K562 (cell line): Measurements from ENCODE around the gene SGMS1.
"Not testable (repeated sequence)": the region's sequence is repeated elsewhere in the genome, so short reads cannot be mapped to it uniquely, and the experiment has no call there.

ENCODE experiments used
- CBFA2T3 ChIP-seq: fragments of 450-650 bp; IDR thresholded peaks from 2 replicates; pipeline ENCODE4 v1.6.1; 2017
- E2F3 ChIP-seq: fragments of 250-450 bp; sonication (Bioruptor Pico); IDR thresholded peaks from 2 replicates; pipeline ENCODE4 v1.4.0; 2020; ENCODE audit warnings: mild to moderate bottlenecking
- E2F8 ChIP-seq: fragments of 450-650 bp; IDR thresholded peaks from 2 replicates; pipeline ENCODE4 v1.7.1; 2018; ENCODE audit warnings: mild to moderate bottlenecking, low read depth; ENCODE audit not compliant: partially characterized antibody
- HCFC1 ChIP-seq: IDR thresholded peaks from 2 replicates; pipeline ENCODE4 v1.6.1; 2012; ENCODE audit warnings: low read depth, low read length, improper control_type of control experiment
- NFE2L1 ChIP-seq: fragments of 450-650 bp; IDR thresholded peaks from 2 replicates; pipeline ENCODE4 v1.6.1; 2016; ENCODE audit warnings: missing genetic modification characterization, low read depth, mild to moderate bottlenecking, missing compliant biosample characterization, moderate library complexity, borderline replicate concordance
- POLR2AphosphoS2 ChIP-seq: IDR thresholded peaks from 2 replicates; pipeline ENCODE4 v1.6.1; 2012; ENCODE audit warnings: low read length, improper control_type of control experiment
- POLR2AphosphoS5 ChIP-seq: IDR thresholded peaks from 2 replicates; pipeline ENCODE4 v1.6.1; 2011; ENCODE audit warnings: mild to moderate bottlenecking, low read depth, low read length, moderate library complexity; ENCODE audit not compliant: control insufficient read depth, insufficient read depth
- SP1 ChIP-seq: sonication (generic); formaldehyde crosslinking; IDR thresholded peaks from 2 replicates; pipeline ENCODE4 v1.8.1; 2022; ENCODE audit warnings: mild to moderate bottlenecking, missing genetic modification reagents
- TAF1 ChIP-seq: IDR thresholded peaks from 2 replicates; pipeline ENCODE4 v1.6.1; 2011; ENCODE audit warnings: mild to moderate bottlenecking, low read length, moderate library complexity; ENCODE audit not compliant: insufficient read depth, control insufficient read depth, severe bottlenecking; ENCODE audit errors: extremely low read depth
- THRAP3 ChIP-seq: fragments of 450-650 bp; IDR thresholded peaks from 2 replicates; pipeline ENCODE4 v1.6.1; 2016; ENCODE audit warnings: mild to moderate bottlenecking, inconsistent platforms, borderline replicate concordance
- XRCC3 ChIP-seq: fragments of 450-650 bp; IDR thresholded peaks from 2 replicates; pipeline ENCODE4 v1.6.1; 2017; ENCODE audit warnings: mild to moderate bottlenecking, moderate library complexity
- ZNF143 ChIP-seq: sonication (generic); formaldehyde crosslinking; IDR thresholded peaks from 2 replicates; pipeline ENCODE4 v1.9.0; 2022; ENCODE audit warnings: mild to moderate bottlenecking, missing genetic modification reagents
- ZNF354B ChIP-seq: fragments of 250-450 bp; sonication (Bioruptor Pico); IDR thresholded peaks from 2 replicates; pipeline ENCODE4 v1.4.0; 2020
- TF ChIP-seq, protein P1 (sequence below), 3 experiments: IDR thresholded peaks in 2 of 3; conservative IDR thresholded peaks in 1 of 3; 2 replicates each; pipeline ENCODE4 v1.5.1; 2011 to 2012; ENCODE audit warnings: low read length in 3 of 3, mild to moderate bottlenecking in 3 of 3, control low read depth in 2 of 3, improper control_type of control experiment in 1 of 3, inconsistent platforms in 1 of 3, low read depth in 1 of 3, mixed read lengths in 1 of 3, moderate library complexity in 1 of 3; ENCODE audit not compliant: insufficient read depth in 2 of 3

DNA sequence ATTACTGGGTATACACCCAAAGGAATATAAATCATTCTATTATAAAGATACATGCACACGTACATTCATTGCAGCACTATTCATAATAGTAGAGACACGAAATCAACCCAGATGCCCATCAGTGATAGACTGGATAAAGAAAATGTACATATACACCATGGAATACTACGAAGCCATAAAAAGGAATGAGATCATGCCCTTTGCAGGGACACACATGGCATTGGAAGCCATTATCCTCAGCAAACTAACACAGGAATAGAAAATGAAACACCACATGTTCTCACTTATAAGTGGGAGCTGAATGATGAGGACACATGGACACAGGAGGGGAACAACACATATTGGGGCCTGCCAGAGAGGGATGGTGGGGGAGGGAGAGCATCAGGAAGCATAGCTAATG lies 74.6 kb downstream of the SGMS1 start:
- not testable (repeated sequence) for TF ChIP-seq HCFC1; POLR2AphosphoS2; XRCC3; E2F3 (CRISPR knock-in tag); SP1 (CRISPR knock-in tag); ZNF354B (CRISPR knock-in tag); CBFA2T3; E2F8; TAF1; NFE2L1 (tag); ZNF143 (CRISPR knock-in tag); POLR2AphosphoS5; THRAP3
- TF ChIP-seq, protein P1, sequence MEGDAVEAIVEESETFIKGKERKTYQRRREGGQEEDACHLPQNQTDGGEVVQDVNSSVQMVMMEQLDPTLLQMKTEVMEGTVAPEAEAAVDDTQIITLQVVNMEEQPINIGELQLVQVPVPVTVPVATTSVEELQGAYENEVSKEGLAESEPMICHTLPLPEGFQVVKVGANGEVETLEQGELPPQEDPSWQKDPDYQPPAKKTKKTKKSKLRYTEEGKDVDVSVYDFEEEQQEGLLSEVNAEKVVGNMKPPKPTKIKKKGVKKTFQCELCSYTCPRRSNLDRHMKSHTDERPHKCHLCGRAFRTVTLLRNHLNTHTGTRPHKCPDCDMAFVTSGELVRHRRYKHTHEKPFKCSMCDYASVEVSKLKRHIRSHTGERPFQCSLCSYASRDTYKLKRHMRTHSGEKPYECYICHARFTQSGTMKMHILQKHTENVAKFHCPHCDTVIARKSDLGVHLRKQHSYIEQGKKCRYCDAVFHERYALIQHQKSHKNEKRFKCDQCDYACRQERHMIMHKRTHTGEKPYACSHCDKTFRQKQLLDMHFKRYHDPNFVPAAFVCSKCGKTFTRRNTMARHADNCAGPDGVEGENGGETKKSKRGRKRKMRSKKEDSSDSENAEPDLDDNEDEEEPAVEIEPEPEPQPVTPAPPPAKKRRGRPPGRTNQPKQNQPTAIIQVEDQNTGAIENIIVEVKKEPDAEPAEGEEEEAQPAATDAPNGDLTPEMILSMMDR (IDR thresholded peaks at IDR 0.05 in 2 of 3, conservative IDR thresholded peaks at IDR 0.05 in 1 of 3; ENCODE audit: insufficient read depth in 2 of 3, low read depth in 1 of 3, low read length in 3 of 3) = not testable (repeated sequence)
